ENCODE measurements around the gene BICD1. TPM values are rescaled to one million over a fixed set of nuclear protein-coding genes. Genes with fewer than 3 reads are reported as not detected.

Gene BICD1
- total RNA-seq, 1 donor from 2014 or later = 33.8 TPM

DNA sequence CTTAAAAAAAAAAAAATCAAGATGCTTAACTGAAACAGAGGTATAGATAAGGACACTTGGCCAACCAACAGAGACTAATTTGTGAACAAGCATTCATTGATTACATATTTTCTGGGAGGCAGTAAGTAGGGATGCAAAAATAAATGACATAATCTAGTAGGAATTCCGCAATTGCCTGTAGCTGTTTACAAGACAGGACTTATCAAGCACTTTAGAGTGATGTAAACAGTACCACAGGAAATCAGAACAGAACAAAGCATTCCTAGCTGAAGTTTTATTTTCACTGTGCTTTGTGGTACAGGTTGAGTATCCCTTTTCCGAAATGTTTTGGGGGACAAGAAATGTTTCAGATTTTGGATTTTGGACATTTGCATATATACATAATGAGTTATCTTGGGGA lies 224.5 kb downstream of the BICD1 start:
- H3K4me3 ChIP-seq = no peak overlapping the region
- TF ChIP-seq CTCF (IDR thresholded peaks at IDR 0.05) = no peak
- intact Hi-C loops (cut with DNase I) = no loop called here
- no peaks in the 10 kb centered on the region for H3K9me3 ChIP-seq
- no peak overlapping the region for H3K27ac ChIP-seq
- no peak for DNase-seq (ENCODE audit: low spot score in 2 of 2)
- peaks cover 4 to 14% of the 10 kb centered on the region in 2 donors for H3K36me3 ChIP-seq
- no peaks in the 10 kb centered on the region for H3K4me1 ChIP-seq
- H3K27me3 ChIP-seq = no peaks in the 10 kb centered on the region

DNA sequence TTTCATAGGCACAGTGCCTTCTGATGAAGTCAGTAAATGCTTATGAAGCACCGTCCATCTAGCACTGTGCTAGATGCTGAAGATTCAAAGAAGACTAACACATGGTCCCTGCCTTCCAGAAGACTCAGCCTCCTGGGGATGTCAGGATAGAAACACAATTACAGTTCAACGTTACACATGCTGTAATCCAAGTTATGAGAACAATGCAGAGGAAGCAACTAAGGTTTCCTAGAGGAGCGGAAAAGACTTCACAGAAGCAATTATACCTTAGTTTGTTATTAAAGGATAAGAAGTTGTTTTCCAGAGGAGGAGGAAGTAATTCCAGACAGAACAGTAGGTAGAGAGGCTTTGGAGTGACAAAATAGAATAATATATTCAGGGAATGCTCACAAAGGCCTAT lies 225.8 kb downstream of the BICD1 start:
- H3K4me3 ChIP-seq = no peak overlapping the region
- no peak for TF ChIP-seq CTCF (IDR thresholded peaks at IDR 0.05)
- H3K36me3 ChIP-seq = peaks cover 5 to 21% of the 10 kb centered on the region in 2 donors
- no peaks in the 10 kb centered on the region for H3K9me3 ChIP-seq
- DNase-seq (ENCODE audit: low spot score in 2 of 2) = no peak
- H3K27me3 ChIP-seq = no peaks in the 10 kb centered on the region
- no peak overlapping the region for H3K27ac ChIP-seq
- H3K4me1 ChIP-seq = no peaks in the 10 kb centered on the region
- intact Hi-C loops (cut with DNase I) = no loop called here

DNA sequence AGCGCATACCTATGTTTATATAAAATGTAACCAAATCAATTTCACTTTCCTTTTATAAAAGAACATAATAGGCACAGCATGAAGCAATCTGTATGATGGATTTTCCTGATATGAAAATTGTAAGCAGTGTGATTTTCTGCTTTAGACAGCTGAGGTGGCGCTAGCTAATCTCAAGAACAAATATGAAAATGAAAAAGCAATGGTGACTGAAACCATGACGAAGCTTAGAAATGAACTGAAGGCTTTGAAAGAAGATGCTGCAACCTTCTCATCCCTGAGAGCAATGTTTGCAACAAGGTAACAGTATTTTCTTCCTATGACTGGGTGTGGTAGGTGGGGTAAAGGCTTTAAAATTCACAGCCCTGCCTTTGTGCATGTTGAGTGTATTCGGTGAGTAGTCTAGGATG lies 227.7 kb downstream of the BICD1 start:
- intact Hi-C loops (cut with DNase I) = no loop called here
- H3K27me3 ChIP-seq = no peaks in the 10 kb centered on the region
- no peaks in the 10 kb centered on the region for H3K9me3 ChIP-seq
- H3K4me1 ChIP-seq = no peaks in the 10 kb centered on the region
- no peak overlapping the region for H3K4me3 ChIP-seq
- no peak overlapping the region for H3K27ac ChIP-seq
- peaks cover 7 to 15% of the 10 kb centered on the region in 2 donors for H3K36me3 ChIP-seq
- TF ChIP-seq CTCF (IDR thresholded peaks at IDR 0.05) = no peak
- DNase-seq (ENCODE audit: low spot score in 2 of 2) = no peak

- H3K27ac ChIP-seq = no peak overlapping the region
- peaks cover 7 to 20% of the 10 kb centered on the region in 2 donors for H3K36me3 ChIP-seq
- no peaks in the 10 kb centered on the region for H3K27me3 ChIP-seq
- intact Hi-C loops (cut with DNase I) = no loop called here
- no peak for TF ChIP-seq CTCF (IDR thresholded peaks at IDR 0.05)
- DNase-seq (ENCODE audit: low spot score in 2 of 2) = no peak
- H3K9me3 ChIP-seq = no peaks in the 10 kb centered on the region
- H3K4me1 ChIP-seq = no peaks in the 10 kb centered on the region
- H3K4me3 ChIP-seq = no peak overlapping the region
Observed at GRCh38 chr12:32336261-32336660, 229.6 kb downstream of the BICD1 start.

- Histone ChIP-seq H3K4me1 (no peaks in the 10 kb centered on the region), H3K4me3 (no peak overlapping the region), H3K9me3 (no peaks in the 10 kb centered on the region), H3K27me3 (no peaks in the 10 kb centered on the region), H3K36me3 (peaks cover 0 to 6% of the 10 kb centered on the region in 2 donors), H3K27ac (no peak overlapping the region)
- no peak for DNase-seq (ENCODE audit: low spot score in 2 of 2)
- no peak for TF ChIP-seq CTCF (IDR thresholded peaks at IDR 0.05)
- intact Hi-C loops (cut with DNase I) = no loop called here
Observed at GRCh38 chr12:32343496-32343895, 236.8 kb downstream of the BICD1 start.

GRCh38 chr12:32344047-32344446 lies 237.4 kb downstream of the BICD1 start:
- no peak for TF ChIP-seq CTCF (IDR thresholded peaks at IDR 0.05)
- H3K4me1 ChIP-seq = no peaks in the 10 kb centered on the region
- no peaks in the 10 kb centered on the region for H3K27me3 ChIP-seq
- no peak overlapping the region for H3K4me3 ChIP-seq
- intact Hi-C loops (cut with DNase I) = no loop called here
- no peak for DNase-seq (ENCODE audit: low spot score in 2 of 2)
- peaks cover 0 to 7% of the 10 kb centered on the region in 2 donors for H3K36me3 ChIP-seq
- no peaks in the 10 kb centered on the region for H3K9me3 ChIP-seq
- no peak overlapping the region for H3K27ac ChIP-seq

Data from ascending aorta (tissue), 2 donors.